A549 (cell line): ENCODE results near the gene PML.

Source experiments
- RAD21 ChIP-seq, 2 experiments: fragments of >200 bp in 1 of 2; sonication (Bioruptor Twin) in 1 of 2; formaldehyde crosslinking in 1 of 2; IDR thresholded peaks in 1 of 2; conservative IDR thresholded peaks in 1 of 2; 2 replicates in 1 of 2; 3 replicates in 1 of 2; pipeline ENCODE4 v1.6.1; 2012 to 2018; ENCODE audit warnings: inconsistent platforms in 1 of 2
- TF ChIP-seq, protein P1 (sequence below): fragments of >200 bp; sonication (Bioruptor Twin); formaldehyde crosslinking; IDR thresholded peaks from 3 replicates; pipeline ENCODE4 v1.5.1; 2016

DNA sequence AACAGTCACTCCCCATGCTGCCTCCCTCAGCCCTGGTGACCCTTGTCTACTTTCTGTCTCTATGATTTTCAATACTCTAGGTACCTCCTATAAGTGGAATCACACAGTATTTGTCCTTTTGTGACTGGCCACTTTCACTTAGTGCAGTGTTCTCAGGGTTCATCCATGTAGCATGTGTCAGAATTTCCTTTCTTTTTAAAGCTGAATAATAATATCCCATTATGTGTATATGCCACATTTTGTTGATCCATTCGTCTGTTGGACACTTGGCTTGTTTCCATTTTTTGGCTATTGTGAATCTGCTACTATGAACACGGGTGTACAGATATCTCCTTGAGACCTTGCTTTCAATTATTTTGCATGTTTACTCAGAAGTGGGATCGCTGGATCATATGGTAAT, 34.1 kb downstream of the PML start:
- no peak for TF ChIP-seq RAD21 (conservative IDR thresholded peaks at IDR 0.05 in 1 of 2, IDR thresholded peaks at IDR 0.05 in 1 of 2)
- TF ChIP-seq, protein P1, sequence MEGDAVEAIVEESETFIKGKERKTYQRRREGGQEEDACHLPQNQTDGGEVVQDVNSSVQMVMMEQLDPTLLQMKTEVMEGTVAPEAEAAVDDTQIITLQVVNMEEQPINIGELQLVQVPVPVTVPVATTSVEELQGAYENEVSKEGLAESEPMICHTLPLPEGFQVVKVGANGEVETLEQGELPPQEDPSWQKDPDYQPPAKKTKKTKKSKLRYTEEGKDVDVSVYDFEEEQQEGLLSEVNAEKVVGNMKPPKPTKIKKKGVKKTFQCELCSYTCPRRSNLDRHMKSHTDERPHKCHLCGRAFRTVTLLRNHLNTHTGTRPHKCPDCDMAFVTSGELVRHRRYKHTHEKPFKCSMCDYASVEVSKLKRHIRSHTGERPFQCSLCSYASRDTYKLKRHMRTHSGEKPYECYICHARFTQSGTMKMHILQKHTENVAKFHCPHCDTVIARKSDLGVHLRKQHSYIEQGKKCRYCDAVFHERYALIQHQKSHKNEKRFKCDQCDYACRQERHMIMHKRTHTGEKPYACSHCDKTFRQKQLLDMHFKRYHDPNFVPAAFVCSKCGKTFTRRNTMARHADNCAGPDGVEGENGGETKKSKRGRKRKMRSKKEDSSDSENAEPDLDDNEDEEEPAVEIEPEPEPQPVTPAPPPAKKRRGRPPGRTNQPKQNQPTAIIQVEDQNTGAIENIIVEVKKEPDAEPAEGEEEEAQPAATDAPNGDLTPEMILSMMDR = no peak
